Right cardiac atrium (tissue), 5 donors: ENCODE data around the gene ARL14EPL. TPM values are rescaled to one million over a fixed set of nuclear protein-coding genes. Genes with fewer than 3 reads are reported as not detected.
A peak's percentile ranks its signal among the peaks of the same experiment; 100 is the strongest.
"Not testable (repeated sequence)": the region's sequence is repeated elsewhere in the genome, so short reads cannot be mapped to it uniquely, and the experiment has no call there.

Experiments
- ATAC-seq, 2 donors: fragments of 200-7000 bp; cut with Tn5 transposase; one replicate each; pipeline versions ENCODE4 v1.8.0 to v1.9.1; 2020; ENCODE audit warnings: moderate library complexity in 2 of 2, mild to moderate bottlenecking in 1 of 2
- DNase-seq, 3 donors: peaks; one replicate each; pipeline ENCODE4 v3.0.0-alpha.2; 2020
- H3K27ac ChIP-seq: one replicate; pipeline ENCODE4 v1.5.1; 2013; ENCODE audit warnings: mild to moderate bottlenecking, low read length, control low read depth, moderate library complexity
- H3K27me3 ChIP-seq: one replicate; pipeline ENCODE4 v1.6.1; 2013; ENCODE audit not compliant: control insufficient read depth, insufficient read depth
- H3K4me1 ChIP-seq: one replicate; pipeline ENCODE4 v1.6.1; 2013; ENCODE audit warnings: low read length; ENCODE audit not compliant: control insufficient read depth, insufficient read depth
- H3K4me3 ChIP-seq: one replicate; pipeline ENCODE4 v1.5.1; 2013; ENCODE audit warnings: low read length, control low read depth
- H3K9me3 ChIP-seq: one replicate; pipeline ENCODE4 v1.6.1; 2013; ENCODE audit warnings: low read length; ENCODE audit not compliant: control insufficient read depth
- whole genome bisulfite sequencing: extraction: QIAGEN DNeasy Blood & Tissue Kit; methylation state at CpG from one replicate; pipeline ENCODE4 v1.1.7; 2013; 5-methylcytosine and 5-hydroxymethylcytosine counted together
- intact Hi-C, 4 donors: fragments of 100-400 bp; cut with DNase I; formaldehyde crosslinking; loops; one replicate each; pipeline versions ENCODE4 v1.11.0 to v1.14.0; 2022 to 2023
- polyA plus RNA-seq: library from polyadenylated mRNA; stranded (reverse); fragments of 200-250 nt; gene quantifications from one replicate; pipeline ENCODE4 v1.2.3, GENCODE V29; 2013
- total RNA-seq, 4 donors: library from RNA; stranded (reverse); fragmentation: NEBNext Ultra II Directional; extraction: Animal tissue kit (Norgen Biotek cat#: 25700); gene quantifications; one replicate each; pipeline ENCODE4 v1.2.1, GENCODE V29; 2021
- donor health status: healthy with polysubstance abuse.
- donor health status: DM: no; HTN: yes; CAD: no.
- donor health status: DM: no; HTN: no; CAD: no.
- donor health status: DM: no; HTN: yes; CAD: no; lungs with severe emphysema.
- donor health status: DM: yes; HTN: yes; CAD: no.

The ARL14EPL gene
- total and polyA plus RNA-seq, 5 donors = not detected

- 99% methylated on average over 11 of the region's 11 CpGs for WGBS
- DNase-seq, H3K9me3 ChIP-seq, H3K27me3 ChIP-seq, H3K4me1 ChIP-seq, intact Hi-C loops, ATAC-seq, H3K27ac ChIP-seq: not testable (repeated sequence)
- H3K4me3 ChIP-seq = peak overlapping the region; percentile 87
Measured at GRCh38 chr5:116086309-116086708, 54.0 kb downstream of the ARL14EPL start.

GRCh38 chr5:116088062-116088461 is 55.8 kb downstream of the ARL14EPL start:
- intact Hi-C loops = no loop called here
- peaks cover 4% of the 10 kb centered on the region for H3K4me1 ChIP-seq

GRCh38 chr5:116090302-116090701 is 58.0 kb downstream of the ARL14EPL start:
- peak overlapping the region; percentile 43 for H3K27ac ChIP-seq
- no peaks in the 10 kb centered on the region for H3K9me3 ChIP-seq
- peak; percentile 67 to 72 for ATAC-seq
- DNase-seq = no peak
- intact Hi-C loops = no loop called here
- no peak overlapping the region for H3K4me3 ChIP-seq
- H3K27me3 ChIP-seq = no peaks in the 10 kb centered on the region
- H3K4me1 ChIP-seq = no peaks in the 10 kb centered on the region
- WGBS = 65% methylated on average over 3 of the region's 3 CpGs

More at GRCh38 chr5:116088062-116088461, 55.8 kb downstream of the ARL14EPL start:
- Histone ChIP-seq H3K4me3 (no peak overlapping the region), H3K27me3 (no peaks in the 10 kb centered on the region), H3K27ac (no peak overlapping the region), H3K9me3 (no peaks in the 10 kb centered on the region)
- ATAC-seq (no peak), DNase-seq (no peak)

- no peaks in the 10 kb centered on the region for H3K27me3 ChIP-seq
- no peaks in the 10 kb centered on the region for H3K4me1 ChIP-seq
- DNase-seq (no peak), ATAC-seq (no peak)
- H3K27ac ChIP-seq = no peak overlapping the region
- no peaks in the 10 kb centered on the region for H3K9me3 ChIP-seq
- intact Hi-C loops = no loop called here
- 0% methylated on average over 1 of the region's 1 CpG for WGBS
- no peak overlapping the region for H3K4me3 ChIP-seq
Measured at GRCh38 chr5:116091416-116091815, 59.1 kb downstream of the ARL14EPL start.

- ATAC-seq (no peak), DNase-seq (no peak)
- 88% methylated on average over 4 of the region's 4 CpGs for WGBS
- Histone ChIP-seq H3K4me3 (no peak overlapping the region), H3K27ac (no peak overlapping the region), H3K9me3 (no peaks in the 10 kb centered on the region), H3K27me3 (no peaks in the 10 kb centered on the region), H3K4me1 (no peaks in the 10 kb centered on the region)
- intact Hi-C loops = no loop called here
Measured at GRCh38 chr5:116097301-116097700, 65.0 kb downstream of the ARL14EPL start.

GRCh38 chr5:116098998-116099397 is 66.7 kb downstream of the ARL14EPL start:
- intact Hi-C loops = no loop called here
- Histone ChIP-seq H3K27ac (no peak overlapping the region), H3K27me3 (no peaks in the 10 kb centered on the region), H3K9me3 (no peaks in the 10 kb centered on the region), H3K4me1 (no peaks in the 10 kb centered on the region), H3K4me3 (no peak overlapping the region)
- DNase-seq (no peak), ATAC-seq (no peak)
- 74% methylated on average over 2 of the region's 2 CpGs for WGBS

GRCh38 chr5:116104941-116105340 is 72.7 kb downstream of the ARL14EPL start:
- H3K9me3 ChIP-seq, intact Hi-C loops, H3K27ac ChIP-seq, H3K4me1 ChIP-seq, H3K4me3 ChIP-seq, H3K27me3 ChIP-seq, ATAC-seq, DNase-seq: not testable (repeated sequence)
- 96% methylated on average over 2 of the region's 2 CpGs for WGBS

Other genes with a start within 250 kb of the ARL14EPL start
- gene CDO1, start 215.8 kb upstream of the ARL14EPL start, total RNA-seq = 10 to 100 TPM; 12.2 to 29.0 (median 15.8) TPM
- 25.6 TPM for gene CDO1, start 215.8 kb upstream of the ARL14EPL start, polyA plus RNA-seq
- 10 to 100 TPM; 25.3 to 31.6 (median 28.8) TPM for gene ATG12, start 190.9 kb upstream of the ARL14EPL start, total RNA-seq
- 22.9 TPM for gene ATG12, start 190.9 kb upstream of the ARL14EPL start, polyA plus RNA-seq
- gene AP3S1, start 190.5 kb upstream of the ARL14EPL start, total RNA-seq = 10 to 100 TPM; 70.9 to 82.2 (median 77.6) TPM
- 73.0 TPM for gene AP3S1, start 190.5 kb upstream of the ARL14EPL start, polyA plus RNA-seq
- under 1 TPM; 0.14 to 0.28 (median 0.21) TPM for gene LVRN, start 70.0 kb upstream of the ARL14EPL start, total RNA-seq
- 1.3 TPM for gene LVRN, start 70.0 kb upstream of the ARL14EPL start, polyA plus RNA-seq
- gene COMMD10, start 52.6 kb downstream of the ARL14EPL start, total RNA-seq = 10 to 100 TPM; 30.3 to 42.5 (median 35.8) TPM
- 36.6 TPM for gene COMMD10, start 52.6 kb downstream of the ARL14EPL start, polyA plus RNA-seq